Sigmoid colon (tissue), 3 donors: ENCODE results near the gene CYTH1.

Experiments used
- CTCF ChIP-seq, 4 experiments: fragments of 450-650 bp in 3 of 4; fragments of 200-600 bp in 1 of 4; IDR thresholded peaks; one replicate each; pipeline ENCODE4 v1.5.1; 2016 to 2019; ENCODE audit warnings: antibody characterized with exemption in 4 of 4, mild to moderate bottlenecking in 3 of 4, moderate library complexity in 2 of 4
- POLR2A ChIP-seq, 2 donors: fragments of 450-650 bp; IDR thresholded peaks; one replicate each; pipeline ENCODE4 v1.6.1; 2016; ENCODE audit warnings: antibody characterized with exemption in 2 of 2, mild to moderate bottlenecking in 2 of 2, moderate library complexity in 2 of 2

GRCh38 chr17:78735832-78736525 lies 46.1 kb downstream of the CYTH1 start:
- TF ChIP-seq CTCF (IDR thresholded peaks at IDR 0.05), result no peak
- peak in 1 of 2 donors; percentile 72 for TF ChIP-seq POLR2A (IDR thresholded peaks at IDR 0.05)
